ENCODE results near the gene DNAI7. TPM values are rescaled to one million over a fixed set of nuclear protein-coding genes. Genes with fewer than 3 reads are reported as not detected.
A peak's percentile ranks its signal among the peaks of the same experiment; 100 is the strongest.

The DNAI7 gene
- total RNA-seq, 1 experiment from 2014 or later: 0.11 TPM

GRCh38 chr12:25106818-25107217 lies 88.1 kb downstream of the DNAI7 start:
- DNase-seq (ENCODE audit: low read depth): no peak

DNA sequence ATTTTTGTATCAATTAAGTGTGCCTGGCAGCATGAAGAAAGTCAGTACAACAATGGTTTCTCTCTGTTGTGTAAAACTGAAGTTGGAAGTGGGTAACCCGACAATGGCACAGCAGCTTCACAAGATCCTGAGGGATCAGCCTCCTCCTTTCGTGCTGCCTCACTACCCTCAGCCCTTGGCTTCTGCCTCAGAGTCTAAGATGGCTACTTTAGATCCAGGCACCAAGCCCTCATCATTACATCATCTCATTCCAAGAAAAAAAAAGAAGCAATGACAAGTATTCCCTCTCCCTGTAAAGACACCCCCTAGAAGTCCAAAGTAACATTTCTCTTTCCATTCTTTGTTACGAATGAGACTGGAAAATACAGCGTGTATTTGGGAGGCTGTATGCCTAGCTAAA lies 92.6 kb downstream of the DNAI7 start:
- DNase-seq (ENCODE audit: low read depth): no peak

GRCh38 chr12:25101092-25101445 lies 93.9 kb downstream of the DNAI7 start:
- DNase-seq (ENCODE audit: low read depth): no peak

DNA sequence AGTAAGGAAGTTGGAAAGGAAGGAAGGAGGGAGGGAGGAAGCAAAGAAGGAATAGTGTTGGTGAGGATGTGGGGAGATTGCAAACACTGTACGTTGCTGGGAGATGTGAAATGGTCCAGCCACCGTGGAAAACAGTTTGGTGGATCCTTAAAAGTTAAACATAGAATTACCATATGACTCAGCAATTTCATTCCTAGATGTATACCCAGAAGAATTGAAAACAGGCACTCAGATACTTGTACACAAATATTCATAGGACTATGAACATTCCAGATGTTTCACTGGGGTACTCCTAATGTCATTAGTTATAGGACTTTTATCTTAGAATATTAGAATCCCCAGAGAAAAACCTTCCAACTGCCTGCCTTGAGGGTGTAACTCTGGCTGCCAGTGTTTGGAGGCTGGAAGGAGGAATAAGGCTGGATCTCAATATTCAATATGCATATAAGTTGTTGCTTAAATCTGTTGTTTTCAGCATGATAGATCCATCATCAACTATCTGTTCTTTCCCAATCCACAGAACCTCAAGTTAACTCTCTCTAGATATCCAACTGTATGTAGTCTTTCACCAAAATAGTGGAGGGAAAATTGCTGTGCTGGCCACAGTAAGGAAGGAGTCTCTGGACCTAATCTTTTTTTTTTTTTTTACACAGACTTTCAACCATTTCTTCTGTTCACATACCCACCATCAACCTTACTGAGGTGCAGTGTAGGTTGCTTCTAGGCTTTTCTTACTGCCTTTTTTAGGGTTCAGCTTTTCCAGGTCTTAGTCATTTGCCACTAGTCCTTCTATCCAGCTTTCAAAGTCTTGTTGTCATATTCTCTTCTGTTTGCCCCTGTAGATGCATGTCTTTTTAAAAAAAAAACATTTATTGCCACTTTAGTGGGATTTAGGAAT lies 94.5 kb downstream of the DNAI7 start:
- DNase-seq (ENCODE audit: low read depth): no peak

- DNase-seq (ENCODE audit: low read depth): no peak
Observed at GRCh38 chr12:25099010-25099409, 96.0 kb downstream of the DNAI7 start.

DNA sequence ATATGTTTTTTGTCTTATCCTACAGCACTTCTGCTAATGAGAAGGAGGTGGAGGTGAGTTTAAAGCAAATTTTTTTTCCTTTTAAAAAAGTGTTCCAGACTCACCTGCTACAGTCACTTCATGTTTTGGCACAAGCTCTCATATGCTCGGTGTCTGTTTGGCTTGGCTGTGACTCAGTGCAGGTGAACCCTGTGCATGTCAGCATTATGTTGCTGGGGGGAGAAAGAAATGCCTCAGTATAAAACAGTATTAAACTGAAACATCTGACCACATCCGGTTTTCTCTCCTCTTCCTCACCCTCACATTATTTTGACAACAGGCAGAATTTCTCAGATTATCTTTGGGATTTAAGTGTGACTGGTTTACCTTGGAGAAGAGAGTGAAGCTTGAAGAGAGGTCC lies 105.2 kb downstream of the DNAI7 start:
- peak; percentile 18 for DNase-seq (ENCODE audit: low read depth)

- DNase-seq (ENCODE audit: low read depth): no peak
Observed at GRCh38 chr12:25087596-25087995, 107.4 kb downstream of the DNAI7 start.

- DNase-seq (ENCODE audit: low read depth): no peak
Observed at GRCh38 chr12:25084816-25085215, 110.1 kb downstream of the DNAI7 start.

GRCh38 chr12:25083211-25083610 lies 111.7 kb downstream of the DNAI7 start:
- DNase-seq (ENCODE audit: low read depth): no peak

- no peak for DNase-seq (ENCODE audit: low read depth)
Observed at GRCh38 chr12:25082628-25083027, 112.3 kb downstream of the DNAI7 start.

- DNase-seq (ENCODE audit: low read depth): no peak
Observed at GRCh38 chr12:25079393-25079792, 115.6 kb downstream of the DNAI7 start.

GRCh38 chr12:25074954-25075353 lies 120.0 kb downstream of the DNAI7 start:
- DNase-seq (ENCODE audit: low read depth): no peak

DNA sequence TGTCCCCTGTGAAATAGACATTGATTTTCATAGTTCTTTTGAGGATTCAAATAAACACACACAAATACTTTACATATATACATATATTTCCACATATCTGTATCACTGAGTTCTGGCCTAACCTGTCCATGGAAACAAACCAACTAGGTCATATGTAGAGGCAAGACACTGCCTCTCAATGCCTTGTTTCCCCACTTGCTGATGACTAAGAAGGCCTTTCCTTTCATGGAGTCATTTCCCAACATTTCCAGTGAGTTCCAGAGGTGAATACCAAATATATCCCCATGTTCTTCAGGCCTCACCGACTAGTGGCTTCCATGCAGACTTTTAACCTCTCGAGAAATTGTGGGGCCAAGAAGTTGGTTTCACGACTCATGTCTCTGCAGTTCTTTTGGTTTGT lies 120.8 kb downstream of the DNAI7 start:
- no peak for DNase-seq (ENCODE audit: low read depth)

DNA sequence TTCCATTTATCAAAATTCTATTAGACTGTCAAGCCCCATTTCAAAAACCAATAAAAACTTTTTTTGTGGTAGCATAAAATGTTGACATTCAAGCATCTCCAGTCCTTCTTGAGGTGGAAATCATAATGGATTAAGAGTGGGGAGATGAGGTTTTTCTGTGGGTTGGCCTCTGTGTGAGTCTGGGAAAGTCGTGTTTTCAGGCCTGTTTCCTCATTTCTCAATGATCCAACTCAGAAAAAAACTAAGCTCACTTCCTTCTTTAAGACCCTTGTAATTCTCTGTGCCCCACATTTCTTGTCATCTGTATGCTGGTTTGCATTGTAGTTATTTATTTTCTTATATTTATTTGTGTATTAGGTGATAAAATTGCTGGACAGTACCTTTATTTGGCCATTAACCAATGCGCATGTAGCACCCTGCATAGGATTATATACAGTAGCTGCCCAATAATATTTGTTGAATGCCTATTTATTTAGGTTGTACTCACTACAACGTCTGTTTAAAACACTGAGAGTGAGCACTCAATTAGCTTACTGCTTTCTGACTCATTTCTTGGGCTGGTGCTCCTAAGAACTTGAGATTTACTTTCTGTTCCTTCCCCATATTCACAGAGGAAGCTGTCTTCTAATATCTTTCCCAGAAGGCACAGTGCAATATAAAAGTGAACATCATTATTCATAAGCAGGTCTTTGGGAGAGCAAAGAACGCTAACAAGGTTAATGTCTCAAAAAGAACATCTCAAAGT lies 121.9 kb downstream of the DNAI7 start:
- no peak for DNase-seq (ENCODE audit: low read depth)

GRCh38 chr12:25071366-25071765 lies 123.6 kb downstream of the DNAI7 start:
- DNase-seq (ENCODE audit: low read depth): no peak

- peak; percentile 17 for DNase-seq (ENCODE audit: low read depth)
Observed at GRCh38 chr12:25069224-25069623, 125.7 kb downstream of the DNAI7 start.

DNA sequence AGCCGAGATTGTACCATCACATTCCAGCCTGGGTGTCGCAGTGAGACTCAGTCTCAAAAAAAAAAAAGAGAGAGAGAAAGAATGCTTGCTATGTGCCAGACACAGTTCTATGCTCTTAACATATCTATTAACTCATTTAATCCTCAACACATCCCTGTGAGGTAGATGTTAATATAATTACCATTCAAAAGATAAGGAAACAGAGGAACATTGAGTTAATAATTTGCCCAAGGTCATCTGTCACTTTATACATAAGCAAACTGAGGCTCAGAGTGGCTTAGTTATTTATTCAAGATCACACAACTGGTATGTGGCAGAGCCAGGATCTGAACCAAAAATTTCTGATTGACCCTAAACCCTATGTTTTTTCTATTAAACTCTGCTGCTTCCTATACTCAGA lies 129.9 kb downstream of the DNAI7 start:
- DNase-seq (ENCODE audit: low read depth): no peak

DNA sequence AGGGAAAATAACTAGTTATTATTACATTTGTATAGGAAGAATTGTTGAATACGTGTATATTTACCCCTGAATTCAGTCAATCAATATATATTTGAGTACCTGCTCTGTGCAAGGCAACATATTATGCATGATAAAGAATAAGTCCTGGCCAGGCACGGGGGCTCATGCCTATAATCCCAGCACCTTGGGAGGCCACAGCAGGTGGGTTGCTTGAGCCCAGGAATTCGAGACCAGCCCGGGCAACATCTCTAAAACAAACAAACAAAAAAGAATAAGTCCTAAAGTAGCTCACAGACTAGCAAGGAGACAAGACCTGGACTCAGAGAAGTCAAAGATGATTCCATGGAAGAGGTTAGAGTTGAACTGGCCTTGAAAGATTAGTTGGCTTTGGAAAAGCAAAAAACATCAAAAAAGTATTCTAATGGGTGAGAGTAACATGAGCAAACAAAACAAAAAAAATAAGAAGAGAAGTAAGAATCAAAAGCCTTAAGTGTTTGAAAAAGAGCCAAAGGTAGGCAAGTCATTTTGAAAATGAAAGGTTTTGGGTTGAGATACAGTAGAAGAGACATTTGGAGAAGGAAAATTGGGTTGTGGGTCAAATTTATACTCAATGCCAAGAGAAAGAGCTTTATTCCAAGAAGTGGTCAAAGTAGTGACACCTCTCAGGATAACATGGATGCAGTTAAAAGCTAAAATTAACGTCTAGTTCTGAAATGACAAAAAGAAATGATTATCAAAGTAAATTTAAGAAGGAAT lies 130.9 kb downstream of the DNAI7 start:
- no peak for DNase-seq (ENCODE audit: low read depth)

DNA sequence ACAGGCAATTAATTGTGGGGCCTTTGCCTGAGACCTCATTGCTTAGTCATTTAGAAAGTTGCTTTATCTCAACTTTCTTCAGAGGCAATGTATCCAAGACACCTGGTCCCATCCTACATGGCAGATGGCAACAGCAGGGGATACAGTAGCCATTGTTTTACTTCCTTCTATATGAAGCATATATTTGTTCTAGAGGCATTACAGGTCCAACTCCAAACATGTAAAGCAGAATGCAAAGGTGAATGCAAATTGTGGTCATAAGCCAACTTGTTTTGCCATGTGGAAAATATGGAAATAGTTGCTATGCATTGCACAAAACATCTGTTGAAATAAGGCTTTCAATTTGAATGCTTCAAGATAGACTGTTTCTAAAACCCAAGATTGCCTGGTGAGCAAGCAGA lies 136.3 kb downstream of the DNAI7 start:
- no peak for DNase-seq (ENCODE audit: low read depth)

All from Daoy (cell line).